ENCODE results near the gene ERCC6L2. TPM values are rescaled to one million over a fixed set of nuclear protein-coding genes. Genes with fewer than 3 reads are reported as not detected.

The ERCC6L2 gene
- polyA plus RNA-seq, 1 of the 3 experiments (the other 2 are of a cell fraction) = 10.0 TPM

- peaks cover 5% of the 10 kb centered on the region for H3F3A ChIP-seq (replicated peaks; ENCODE audit: insufficient read depth)
- no peaks in the 10 kb centered on the region for H3K9me3 ChIP-seq
- H3K27ac ChIP-seq (ENCODE audit: low read depth in 2 of 2, low read length in 1 of 2) = no peak overlapping the region
- no peak overlapping the region for H3K4me3 ChIP-seq (ENCODE audit: low read depth in 2 of 2, low read length in 1 of 2)
- H3K9me2 ChIP-seq = no peaks in the 10 kb centered on the region
- H3K79me2 ChIP-seq (ENCODE audit: insufficient read depth) = peaks cover 13% of the 10 kb centered on the region; the same call in 1 of the 2 replicates
- no peak overlapping the region for H3K4me2 ChIP-seq
- TF ChIP-seq MEF2A (IDR thresholded peaks at IDR 0.05; ENCODE audit: borderline replicate concordance, low read depth) (no peak), TEAD4 (IDR thresholded peaks at IDR 0.05; ENCODE audit: borderline replicate concordance, insufficient read depth) (no peak), FOXM1 (IDR thresholded peaks at IDR 0.05; ENCODE audit: low read depth) (no peak), PBX3 (IDR thresholded peaks at IDR 0.05) (no peak), EZH2phosphoT487 (IDR thresholded peaks at IDR 0.05; ENCODE audit: borderline replicate concordance, low read depth) (no peak), FOXJ3 (CRISPR knock-in tag; IDR thresholded peaks at IDR 0.05) (no peak), IRF3 (IDR thresholded peaks at IDR 0.05; ENCODE audit: low read depth, low read length) (no peak), TAF1 (IDR thresholded peaks at IDR 0.05; ENCODE audit: borderline replicate concordance, low read depth, low read length) (no peak), RCOR1 (IDR thresholded peaks at IDR 0.05; ENCODE audit: low read length) (no peak), REST (IDR thresholded peaks at IDR 0.05; ENCODE audit: low read depth, low read length) (no peak), YY1 (IDR thresholded peaks at IDR 0.05; ENCODE audit: low read depth) (no peak), TCF12 (IDR thresholded peaks at IDR 0.05) (no peak), CHD2 (IDR thresholded peaks at IDR 0.05; ENCODE audit: low read length, partially characterized antibody) (no peak), FOSL2 (IDR thresholded peaks at IDR 0.05; ENCODE audit: borderline replicate concordance, low read depth) (no peak), JUND (IDR thresholded peaks at IDR 0.05) (no peak)
- TF ChIP-seq, protein P1, sequence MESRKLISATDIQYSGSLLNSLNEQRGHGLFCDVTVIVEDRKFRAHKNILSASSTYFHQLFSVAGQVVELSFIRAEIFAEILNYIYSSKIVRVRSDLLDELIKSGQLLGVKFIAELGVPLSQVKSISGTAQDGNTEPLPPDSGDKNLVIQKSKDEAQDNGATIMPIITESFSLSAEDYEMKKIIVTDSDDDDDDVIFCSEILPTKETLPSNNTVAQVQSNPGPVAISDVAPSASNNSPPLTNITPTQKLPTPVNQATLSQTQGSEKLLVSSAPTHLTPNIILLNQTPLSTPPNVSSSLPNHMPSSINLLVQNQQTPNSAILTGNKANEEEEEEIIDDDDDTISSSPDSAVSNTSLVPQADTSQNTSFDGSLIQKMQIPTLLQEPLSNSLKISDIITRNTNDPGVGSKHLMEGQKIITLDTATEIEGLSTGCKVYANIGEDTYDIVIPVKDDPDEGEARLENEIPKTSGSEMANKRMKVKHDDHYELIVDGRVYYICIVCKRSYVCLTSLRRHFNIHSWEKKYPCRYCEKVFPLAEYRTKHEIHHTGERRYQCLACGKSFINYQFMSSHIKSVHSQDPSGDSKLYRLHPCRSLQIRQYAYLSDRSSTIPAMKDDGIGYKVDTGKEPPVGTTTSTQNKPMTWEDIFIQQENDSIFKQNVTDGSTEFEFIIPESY (IDR thresholded peaks at IDR 0.05; ENCODE audit: borderline replicate concordance, low read depth) = no peak
- TF ChIP-seq, protein P2, sequence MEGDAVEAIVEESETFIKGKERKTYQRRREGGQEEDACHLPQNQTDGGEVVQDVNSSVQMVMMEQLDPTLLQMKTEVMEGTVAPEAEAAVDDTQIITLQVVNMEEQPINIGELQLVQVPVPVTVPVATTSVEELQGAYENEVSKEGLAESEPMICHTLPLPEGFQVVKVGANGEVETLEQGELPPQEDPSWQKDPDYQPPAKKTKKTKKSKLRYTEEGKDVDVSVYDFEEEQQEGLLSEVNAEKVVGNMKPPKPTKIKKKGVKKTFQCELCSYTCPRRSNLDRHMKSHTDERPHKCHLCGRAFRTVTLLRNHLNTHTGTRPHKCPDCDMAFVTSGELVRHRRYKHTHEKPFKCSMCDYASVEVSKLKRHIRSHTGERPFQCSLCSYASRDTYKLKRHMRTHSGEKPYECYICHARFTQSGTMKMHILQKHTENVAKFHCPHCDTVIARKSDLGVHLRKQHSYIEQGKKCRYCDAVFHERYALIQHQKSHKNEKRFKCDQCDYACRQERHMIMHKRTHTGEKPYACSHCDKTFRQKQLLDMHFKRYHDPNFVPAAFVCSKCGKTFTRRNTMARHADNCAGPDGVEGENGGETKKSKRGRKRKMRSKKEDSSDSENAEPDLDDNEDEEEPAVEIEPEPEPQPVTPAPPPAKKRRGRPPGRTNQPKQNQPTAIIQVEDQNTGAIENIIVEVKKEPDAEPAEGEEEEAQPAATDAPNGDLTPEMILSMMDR (IDR thresholded peaks at IDR 0.05) = no peak
- TF ChIP-seq, protein P3, sequence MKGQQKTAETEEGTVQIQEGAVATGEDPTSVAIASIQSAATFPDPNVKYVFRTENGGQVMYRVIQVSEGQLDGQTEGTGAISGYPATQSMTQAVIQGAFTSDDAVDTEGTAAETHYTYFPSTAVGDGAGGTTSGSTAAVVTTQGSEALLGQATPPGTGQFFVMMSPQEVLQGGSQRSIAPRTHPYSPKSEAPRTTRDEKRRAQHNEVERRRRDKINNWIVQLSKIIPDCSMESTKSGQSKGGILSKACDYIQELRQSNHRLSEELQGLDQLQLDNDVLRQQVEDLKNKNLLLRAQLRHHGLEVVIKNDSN (IDR thresholded peaks at IDR 0.05; ENCODE audit: borderline replicate concordance, low read depth) = no peak
- H2AFZ ChIP-seq (ENCODE audit: low read depth) = no peak overlapping the region
- H3K9ac ChIP-seq = no peak overlapping the region
- H3K4me1 ChIP-seq (ENCODE audit: control insufficient read depth in 1 of 2, insufficient read depth in 2 of 2, low read depth in 1 of 2, low read length in 1 of 2) = no peaks in the 10 kb centered on the region
- peaks cover 65 to 81% of the 10 kb centered on the region in 2 experiments for H3K36me3 ChIP-seq (replicated peaks in 1 of 2; ENCODE audit: control insufficient read depth in 1 of 2, insufficient read depth in 2 of 2, low read length in 1 of 2)
- 92% methylated on average over 2 of the region's 2 CpGs for WGBS (ENCODE audit: low lambda C conversion rate)
- DNase-seq = no peak
- no peaks in the 10 kb centered on the region for H3K27me3 ChIP-seq (ENCODE audit: insufficient read depth)
- POLR2A ChIA-PET = no interaction called here
- CTCF ChIA-PET = no interaction called here
- no peaks in the 10 kb centered on the region for H4K20me1 ChIP-seq (ENCODE audit: insufficient read depth)
Observed at GRCh38 chr9:95935861-95936578, 60.5 kb downstream of the ERCC6L2 start.

Data from SK-N-SH (cell line).